HepG2 (cell line): ENCODE results near the gene LDLRAD2. TPM values are rescaled to one million over a fixed set of nuclear protein-coding genes. Genes with fewer than 3 reads are reported as not detected.

Experiments
- FOSL2 ChIP-seq: sonication (generic); formaldehyde crosslinking; IDR thresholded peaks from 2 replicates; pipeline ENCODE4 v1.4.0; 2020; ENCODE audit warnings: missing genetic modification reagents
- JUNB ChIP-seq: sonication (generic); formaldehyde crosslinking; IDR thresholded peaks from 2 replicates; pipeline ENCODE4 v1.8.0; 2022; ENCODE audit warnings: missing genetic modification reagents, mild to moderate bottlenecking, borderline replicate concordance
- KDM6A ChIP-seq: IDR thresholded peaks from 2 replicates; pipeline ENCODE4 v1.6.1; 2016; ENCODE audit warnings: low read depth
- LCORL ChIP-seq, 2 experiments: fragments of 450-650 bp in 1 of 2; sonication (generic) in 1 of 2; formaldehyde crosslinking in 1 of 2; IDR thresholded peaks; 2 replicates each; pipeline versions ENCODE4 v1.5.0 to v1.6.1; 2017 to 2020; ENCODE audit warnings: antibody characterized with exemption in 1 of 2, missing genetic modification reagents in 1 of 2
- NFIC ChIP-seq: IDR thresholded peaks from 2 replicates; pipeline ENCODE4 v1.6.1; 2012; ENCODE audit warnings: mild to moderate bottlenecking, low read length, inconsistent platforms
- NR2F2 ChIP-seq: IDR thresholded peaks from 2 replicates; pipeline ENCODE4 v1.6.1; 2012; ENCODE audit warnings: low read depth, inconsistent platforms, borderline replicate concordance
- PBX2 ChIP-seq: IDR thresholded peaks from 2 replicates; pipeline ENCODE4 v1.6.1; 2016; ENCODE audit warnings: control low read depth
- SP2 ChIP-seq: sonication (generic); formaldehyde crosslinking; IDR thresholded peaks from 2 replicates; pipeline ENCODE4 v1.5.1; 2020; ENCODE audit warnings: mild to moderate bottlenecking, missing genetic modification reagents
- TBL1XR1 ChIP-seq: fragments of 150-350 bp; IDR thresholded peaks from 2 replicates; pipeline ENCODE4 v1.6.1; 2014; ENCODE audit warnings: borderline replicate concordance, low read length; ENCODE audit not compliant: partially characterized antibody
- TBX2 ChIP-seq: sonication (generic); formaldehyde crosslinking; IDR thresholded peaks from 2 replicates; pipeline ENCODE4 v1.5.0; 2020; ENCODE audit warnings: missing genetic modification reagents, mild to moderate bottlenecking, borderline replicate concordance
- TCF7 ChIP-seq: sonication (generic); IDR thresholded peaks from 2 replicates; pipeline ENCODE4 v1.6.1; 2016; ENCODE audit warnings: antibody characterized with exemption, low read depth
- ZBTB38 ChIP-seq: sonication (generic); formaldehyde crosslinking; IDR thresholded peaks from 2 replicates; pipeline ENCODE4 v1.5.1; 2020; ENCODE audit warnings: mild to moderate bottlenecking, missing genetic modification reagents
- ZKSCAN8 ChIP-seq: IDR thresholded peaks from 2 replicates; pipeline ENCODE4 v1.6.1; 2016; ENCODE audit warnings: borderline replicate concordance, missing genetic modification reagents, missing compliant biosample characterization
- ZNF230 ChIP-seq: sonication (generic); formaldehyde crosslinking; IDR thresholded peaks from 2 replicates; pipeline ENCODE4 v1.4.0; 2020; ENCODE audit warnings: mild to moderate bottlenecking, missing genetic modification reagents
- ZNF282 ChIP-seq: fragments of 450-650 bp; IDR thresholded peaks from 2 replicates; pipeline ENCODE4 v1.6.1; 2018; ENCODE audit not compliant: partially characterized antibody
- ZNF563 ChIP-seq: sonication (generic); formaldehyde crosslinking; IDR thresholded peaks from 2 replicates; pipeline ENCODE4 v1.8.0; 2022; ENCODE audit warnings: mild to moderate bottlenecking, moderate library complexity, missing genetic modification reagents
- ZNF572 ChIP-seq: sonication (generic); formaldehyde crosslinking; IDR thresholded peaks from 2 replicates; pipeline ENCODE4 v1.5.1; 2020; ENCODE audit warnings: mild to moderate bottlenecking, missing genetic modification reagents
- ZNF607 ChIP-seq: sonication (generic); formaldehyde crosslinking; IDR thresholded peaks from 2 replicates; pipeline ENCODE4 v1.5.1; 2020; ENCODE audit warnings: missing genetic modification reagents, mild to moderate bottlenecking, borderline replicate concordance
- ZNF710 ChIP-seq: sonication (generic); formaldehyde crosslinking; IDR thresholded peaks from 2 replicates; pipeline ENCODE4 v1.5.0; 2020; ENCODE audit warnings: mild to moderate bottlenecking, missing genetic modification reagents, borderline replicate concordance
- polyA plus RNA-seq, 8 experiments: library from polyadenylated mRNA; depleted of rRNA in 3 of 8; stranded (reverse) in 7 of 8; unstranded in 1 of 8; fragments of >200 nt; fragmentation: Illumina TruSeq in 4 of 8; extraction: Trizol in 4 of 8; gene quantifications; 2 replicates each; pipeline versions ENCODE4 v1.2.1 to v1.2.3, GENCODE V29; 2011 to 2016; ENCODE audit warnings: low read depth in 4 of 8, missing spikeins in 1 of 8, mixed read lengths in 1 of 8; ENCODE audit not compliant: insufficient read depth in 1 of 8
- total RNA-seq, 5 experiments: library from RNA; depleted of rRNA; stranded (reverse); fragments of >200 nt; fragmentation: Illumina TruSeq; extraction: Trizol; gene quantifications; 2 replicates each; pipeline ENCODE4 v1.2.3, GENCODE V29; 2016; ENCODE audit warnings: low read depth in 1 of 5
- TF ChIP-seq, protein P1 (sequence below): sonication (generic); formaldehyde crosslinking; IDR thresholded peaks from 2 replicates; pipeline ENCODE4 v1.4.0; 2020; ENCODE audit warnings: missing genetic modification reagents, borderline replicate concordance

The LDLRAD2 gene
- total and polyA plus RNA-seq, 2 of the 13 experiments (the other 11 are each of a cell fraction or from before 2014, with no cell fraction given), result not detected

DNA sequence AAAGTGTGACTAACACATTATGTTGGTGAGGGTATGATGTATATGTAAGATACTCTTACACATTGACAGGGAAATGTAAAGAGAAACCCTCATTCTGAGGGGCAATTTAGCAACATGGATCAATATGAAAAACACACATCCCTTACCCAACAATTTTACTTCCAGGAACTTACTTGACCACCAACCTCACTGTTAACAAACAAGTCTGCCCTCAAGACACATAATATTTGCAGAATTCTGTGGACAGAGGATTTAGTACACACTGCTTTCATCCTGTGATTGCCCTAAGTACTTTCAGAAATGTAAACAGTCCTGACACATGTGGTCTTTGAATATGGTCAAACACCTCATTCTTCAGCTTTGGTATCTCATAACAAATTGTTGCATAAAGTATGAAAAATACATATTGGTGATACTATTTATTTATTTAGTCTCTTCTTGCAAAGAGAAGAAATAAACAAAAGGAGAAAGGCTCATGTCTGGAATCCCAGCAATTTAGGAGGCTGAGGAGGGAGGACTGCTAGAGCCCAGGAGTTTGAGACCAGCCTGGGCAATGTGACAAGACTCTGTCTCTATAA, 36.0 kb upstream of the LDLRAD2 start (continued):
- TF ChIP-seq ZKSCAN8 (CRISPR knock-in tag) (peak; percentile 71; the same call in 1 of the 2 replicates), ZNF572 (CRISPR knock-in tag) (no peak), TBL1XR1 (peak; percentile 99), ZNF282 (no peak), NFIC (peak; percentile 93), ZBTB38 (CRISPR knock-in tag) (no peak), LCORL (IDR thresholded peaks at IDR 0.05) (no peak), LCORL (CRISPR knock-in tag; IDR thresholded peaks at IDR 0.05) (peak; percentile 55; the same call in 1 of the 2 replicates), FOSL2 (peak; percentile 83), NR2F2 (peak; percentile 91), SP2 (CRISPR knock-in tag) (no peak), TCF7 (peak; percentile 93), ZNF230 (no peak), ZNF710 (CRISPR knock-in tag) (no peak), ZNF563 (no peak), JUNB (CRISPR knock-in tag) (no peak), ZNF607 (CRISPR knock-in tag) (no peak), PBX2 (CRISPR knock-in tag) (no peak), TBX2 (CRISPR knock-in tag) (peak; percentile 84), KDM6A (CRISPR knock-in tag) (no peak; the same call in 1 of the 2 replicates)
- TF ChIP-seq, protein P1, sequence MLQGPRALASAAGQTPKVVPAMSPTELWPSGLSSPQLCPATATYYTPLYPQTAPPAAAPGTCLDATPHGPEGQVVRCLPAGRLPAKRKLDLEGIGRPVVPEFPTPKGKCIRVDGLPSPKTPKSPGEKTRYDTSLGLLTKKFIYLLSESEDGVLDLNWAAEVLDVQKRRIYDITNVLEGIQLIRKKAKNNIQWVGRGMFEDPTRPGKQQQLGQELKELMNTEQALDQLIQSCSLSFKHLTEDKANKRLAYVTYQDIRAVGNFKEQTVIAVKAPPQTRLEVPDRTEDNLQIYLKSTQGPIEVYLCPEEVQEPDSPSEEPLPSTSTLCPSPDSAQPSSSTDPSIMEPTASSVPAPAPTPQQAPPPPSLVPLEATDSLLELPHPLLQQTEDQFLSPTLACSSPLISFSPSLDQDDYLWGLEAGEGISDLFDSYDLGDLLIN (CRISPR knock-in tag), result no peak
